GM12872 (cell line): ENCODE data around the gene ETV6.

Experiments
- TF ChIP-seq, protein P1 (sequence below): IDR thresholded peaks from 3 replicates; pipeline ENCODE4 v1.5.1; 2011; ENCODE audit warnings: low read depth, mild to moderate bottlenecking, low read length, moderate library complexity; ENCODE audit not compliant: insufficient read depth

The ETV6 gene

DNA sequence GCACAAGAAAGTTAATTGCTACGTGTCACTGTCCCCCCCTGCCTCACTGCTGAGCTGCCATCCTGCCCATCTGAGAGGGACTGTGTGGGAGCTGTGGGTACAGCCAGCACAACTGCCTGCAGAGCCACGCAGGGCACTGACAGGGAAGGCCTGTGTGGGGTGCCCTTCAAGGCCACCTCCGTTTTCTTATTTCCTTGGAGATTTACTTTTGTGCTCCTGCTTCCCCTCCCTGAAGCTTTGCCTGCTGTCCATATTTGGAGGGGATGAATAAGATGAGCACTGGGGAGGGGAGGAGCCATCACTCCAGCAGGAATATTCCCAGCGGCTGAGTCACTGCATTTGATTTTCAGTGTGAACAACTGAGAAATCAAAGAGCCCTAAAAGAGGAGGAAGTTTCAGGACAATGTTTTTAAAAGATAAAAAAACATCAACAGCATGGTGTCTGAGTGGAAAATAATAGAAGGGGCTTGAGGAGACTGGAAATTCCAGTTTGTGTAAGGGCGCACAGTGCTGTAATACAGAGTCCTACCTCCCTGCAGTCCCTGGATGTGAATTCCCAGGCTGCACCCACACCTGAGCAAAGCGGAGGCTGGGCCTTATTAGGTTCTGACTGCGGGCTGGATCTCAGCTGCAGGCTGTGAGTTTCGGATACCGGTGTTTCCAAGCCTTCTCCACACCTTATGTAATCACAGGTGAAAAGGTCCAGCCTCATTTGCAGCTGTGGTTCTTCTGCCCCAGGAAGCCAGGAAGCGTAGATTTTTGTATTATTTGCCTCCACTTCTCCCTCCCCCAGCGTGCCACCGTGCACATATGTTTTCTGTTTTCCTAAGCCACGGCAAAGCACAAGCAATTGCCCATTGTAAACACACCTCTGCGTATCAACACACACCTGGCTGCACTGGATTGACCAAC lies 228.7 kb downstream of the ETV6 start:
- TF ChIP-seq, protein P1, sequence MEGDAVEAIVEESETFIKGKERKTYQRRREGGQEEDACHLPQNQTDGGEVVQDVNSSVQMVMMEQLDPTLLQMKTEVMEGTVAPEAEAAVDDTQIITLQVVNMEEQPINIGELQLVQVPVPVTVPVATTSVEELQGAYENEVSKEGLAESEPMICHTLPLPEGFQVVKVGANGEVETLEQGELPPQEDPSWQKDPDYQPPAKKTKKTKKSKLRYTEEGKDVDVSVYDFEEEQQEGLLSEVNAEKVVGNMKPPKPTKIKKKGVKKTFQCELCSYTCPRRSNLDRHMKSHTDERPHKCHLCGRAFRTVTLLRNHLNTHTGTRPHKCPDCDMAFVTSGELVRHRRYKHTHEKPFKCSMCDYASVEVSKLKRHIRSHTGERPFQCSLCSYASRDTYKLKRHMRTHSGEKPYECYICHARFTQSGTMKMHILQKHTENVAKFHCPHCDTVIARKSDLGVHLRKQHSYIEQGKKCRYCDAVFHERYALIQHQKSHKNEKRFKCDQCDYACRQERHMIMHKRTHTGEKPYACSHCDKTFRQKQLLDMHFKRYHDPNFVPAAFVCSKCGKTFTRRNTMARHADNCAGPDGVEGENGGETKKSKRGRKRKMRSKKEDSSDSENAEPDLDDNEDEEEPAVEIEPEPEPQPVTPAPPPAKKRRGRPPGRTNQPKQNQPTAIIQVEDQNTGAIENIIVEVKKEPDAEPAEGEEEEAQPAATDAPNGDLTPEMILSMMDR = no peak

DNA sequence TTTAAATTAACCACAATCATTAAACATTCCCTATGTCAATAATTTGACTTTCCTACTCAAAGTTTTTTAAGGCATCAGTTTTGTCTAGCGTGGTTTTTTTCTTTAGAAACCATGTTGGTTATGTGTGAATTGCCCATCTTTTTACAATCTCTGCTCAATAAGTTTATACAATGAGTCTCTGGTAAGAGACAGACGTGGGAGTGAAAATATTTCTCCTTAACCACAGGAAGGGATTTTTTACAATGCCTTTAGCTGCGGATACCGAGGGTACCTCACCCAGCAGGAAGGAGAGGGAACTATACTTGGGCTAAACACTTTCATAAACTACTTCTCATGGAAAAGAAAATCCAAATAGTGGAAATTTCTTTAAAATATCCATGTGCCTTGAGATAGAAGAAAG lies 229.8 kb downstream of the ETV6 start:
- TF ChIP-seq, protein P1 = no peak

DNA sequence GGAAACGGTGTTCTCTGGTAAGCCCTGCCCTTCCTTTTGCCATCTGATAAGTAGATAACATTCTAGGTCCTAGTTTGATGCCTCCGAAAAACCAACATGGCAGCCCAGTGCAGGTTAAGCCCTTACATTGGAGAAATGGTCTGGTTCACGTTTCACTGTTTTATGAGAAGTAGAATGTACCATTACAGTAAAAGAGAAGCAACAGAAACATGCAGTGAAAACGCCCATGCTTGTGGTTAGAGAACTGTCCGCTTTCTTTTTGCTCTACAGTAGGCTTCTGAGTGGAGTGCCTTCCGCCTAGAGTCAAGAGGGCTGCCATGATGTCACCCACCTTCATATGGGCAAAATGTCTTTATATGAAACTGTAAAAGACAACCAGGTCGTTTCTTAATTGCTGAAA lies 230.9 kb downstream of the ETV6 start:
- TF ChIP-seq, protein P1 = no peak

DNA sequence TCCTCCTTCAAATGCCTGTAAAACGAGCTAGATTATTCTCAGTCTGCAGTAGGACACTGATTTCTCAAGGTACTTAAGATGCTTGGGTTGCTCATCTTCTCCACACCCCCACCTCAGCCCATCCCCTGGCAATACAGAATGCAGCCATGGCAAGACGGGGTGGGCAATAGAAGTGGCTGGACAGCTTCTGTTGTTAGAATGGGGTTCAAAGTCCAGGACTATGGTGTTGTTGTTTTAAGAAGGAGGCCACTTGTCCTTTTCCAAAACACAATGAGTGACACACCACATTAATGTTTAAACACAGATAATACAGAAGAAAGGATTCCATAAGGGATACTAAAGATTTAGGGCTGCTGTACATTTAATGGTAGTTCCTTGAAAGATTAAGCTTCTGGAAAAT lies 232.4 kb downstream of the ETV6 start:
- TF ChIP-seq, protein P1 = no peak

DNA sequence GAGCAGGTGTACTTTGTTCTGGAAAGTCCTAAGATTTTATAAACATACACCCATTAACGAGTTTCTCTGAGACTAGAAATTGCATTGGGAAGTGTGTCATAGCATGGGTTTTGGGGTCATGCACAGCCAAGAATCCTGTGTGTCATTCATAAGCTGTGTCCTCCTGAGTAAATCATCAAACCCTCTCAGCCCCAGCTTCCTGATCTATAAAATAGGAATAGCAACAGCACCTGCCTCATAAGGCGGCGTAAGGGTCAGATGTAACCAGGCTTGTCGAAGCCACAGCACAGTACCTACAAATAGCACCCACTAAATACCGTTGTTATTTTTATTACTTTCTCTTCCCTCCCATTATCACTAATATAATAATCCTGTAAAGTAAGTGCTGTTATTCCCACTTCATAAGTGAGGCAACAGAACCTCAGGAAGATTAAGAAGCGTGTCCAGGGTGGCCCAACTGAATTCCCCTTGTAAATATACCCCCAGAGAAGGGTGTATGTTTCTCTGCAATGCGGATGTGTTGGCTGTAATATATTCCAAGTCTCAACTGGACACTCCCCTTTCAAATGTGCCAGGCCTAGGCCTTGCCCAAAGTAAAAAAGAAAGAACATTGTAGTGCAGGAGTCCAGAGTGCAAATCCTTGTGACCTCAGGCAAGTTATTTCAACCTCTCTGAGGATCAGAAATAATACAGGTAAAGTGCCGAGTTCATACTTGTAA lies 233.0 kb downstream of the ETV6 start:
- TF ChIP-seq, protein P1 = no peak

DNA sequence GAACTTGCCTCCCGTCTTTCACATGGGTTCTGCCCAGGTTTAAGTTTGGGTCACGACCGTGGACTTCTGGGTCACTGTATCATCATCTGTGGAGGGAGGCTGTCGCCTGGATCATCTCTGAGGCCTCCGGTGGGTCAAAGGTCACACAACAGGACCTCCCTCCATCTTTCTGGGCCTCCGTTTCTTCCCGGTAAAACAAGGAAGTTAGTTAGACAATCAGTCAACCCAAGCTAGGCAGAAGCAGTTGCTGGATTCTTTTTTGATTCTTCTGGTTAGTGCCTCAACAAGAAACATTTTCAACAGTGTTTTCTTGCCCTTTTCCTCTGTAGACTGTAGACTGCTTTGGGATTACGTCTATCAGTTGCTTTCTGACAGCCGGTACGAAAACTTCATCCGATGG lies 234.6 kb downstream of the ETV6 start:
- TF ChIP-seq, protein P1 = no peak

DNA sequence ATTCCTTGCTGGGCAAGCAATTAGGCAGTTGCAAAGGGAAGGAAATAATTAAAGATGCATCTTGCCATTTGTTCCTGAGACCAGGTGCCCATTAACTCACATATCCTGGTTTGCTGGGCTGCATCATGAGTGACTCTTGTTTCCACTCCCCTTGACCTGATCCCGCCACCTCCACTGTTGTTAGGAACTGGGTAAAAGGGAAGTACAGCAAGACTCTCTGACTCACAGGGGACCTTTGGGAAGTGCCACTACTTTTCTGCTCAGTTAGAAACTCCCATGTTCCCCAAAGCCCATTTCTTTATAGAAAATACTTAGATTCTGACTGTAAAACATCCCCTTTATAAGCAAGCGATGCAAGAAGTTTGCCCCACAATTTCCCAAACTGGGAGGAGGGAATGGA lies 235.2 kb downstream of the ETV6 start:
- TF ChIP-seq, protein P1 = no peak
